Ecto neural progenitor cell (in vitro differentiated cells): ENCODE data around the gene MDFIC2.
"Not testable (repeated sequence)": the region's sequence is repeated elsewhere in the genome, so short reads cannot be mapped to it uniquely, and the experiment has no call there.

Source experiments
- DNase-seq: peaks from one replicate; pipeline ENCODE4 v3.0.0-alpha.2; 2018; ENCODE audit warnings: low spot score

MDFIC2 gene

DNA sequence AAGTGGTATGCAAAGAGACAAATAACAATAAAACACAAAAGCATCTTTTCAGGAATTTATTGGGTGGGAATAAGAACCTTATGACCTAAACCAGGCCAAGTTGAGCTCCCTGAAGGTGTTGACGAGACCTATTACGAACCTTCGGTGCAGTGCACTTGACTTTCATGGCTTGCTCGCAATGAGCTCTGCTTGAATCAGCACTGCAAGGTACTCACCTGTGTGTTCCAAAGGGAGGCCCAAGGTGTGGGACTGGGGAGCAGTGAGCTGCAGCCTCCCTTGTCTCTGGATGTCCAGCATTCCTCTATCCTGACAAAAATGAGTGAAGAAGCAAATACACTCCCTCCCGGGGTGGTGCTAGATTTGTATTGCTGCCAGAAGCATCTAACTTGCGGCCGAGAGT, at the start of gene MDFIC2:
Gene MDFIC2 (minus strand): TSS at position 303 of the 400 bp plus-strand sequence. CDS start 665 bp downstream, outside the sequence.
- DNase-seq, result no peak

DNA sequence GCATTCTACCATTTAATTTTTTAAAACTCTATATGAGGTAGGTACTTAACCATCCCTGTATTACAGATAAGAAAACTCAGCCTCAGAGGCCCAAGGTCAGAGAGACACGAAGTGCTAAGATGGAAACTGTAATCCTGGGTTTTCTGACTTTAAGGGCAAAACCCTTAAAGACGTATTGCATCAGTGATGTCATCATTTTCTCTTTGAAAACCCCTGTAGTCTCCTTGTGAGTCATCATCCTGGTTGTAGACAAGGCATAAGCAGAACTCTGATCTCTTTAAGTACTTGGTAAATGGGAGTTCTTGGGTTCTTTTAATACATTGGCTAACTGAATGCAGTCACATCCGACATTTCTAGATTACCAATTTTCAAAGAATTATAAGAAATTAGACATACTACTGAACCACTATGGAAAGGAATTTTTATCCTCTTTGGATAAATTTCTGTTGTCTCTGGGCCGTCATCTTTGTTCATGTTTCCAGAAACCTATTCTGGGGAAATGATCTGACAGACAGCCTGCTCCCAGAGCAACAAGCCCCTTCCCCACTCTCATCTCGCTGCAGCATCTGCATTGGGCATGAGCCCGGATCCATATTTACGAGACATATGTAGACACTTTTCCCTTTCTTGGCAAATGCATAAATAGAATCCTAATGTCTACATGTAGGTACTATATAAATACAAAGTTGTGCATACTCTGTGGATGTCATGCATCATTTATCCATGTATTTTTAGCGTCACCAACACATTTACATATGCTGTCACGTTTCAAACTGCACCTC, 48.7 kb upstream of the MDFIC2 start:
- no peak for DNase-seq

DNA sequence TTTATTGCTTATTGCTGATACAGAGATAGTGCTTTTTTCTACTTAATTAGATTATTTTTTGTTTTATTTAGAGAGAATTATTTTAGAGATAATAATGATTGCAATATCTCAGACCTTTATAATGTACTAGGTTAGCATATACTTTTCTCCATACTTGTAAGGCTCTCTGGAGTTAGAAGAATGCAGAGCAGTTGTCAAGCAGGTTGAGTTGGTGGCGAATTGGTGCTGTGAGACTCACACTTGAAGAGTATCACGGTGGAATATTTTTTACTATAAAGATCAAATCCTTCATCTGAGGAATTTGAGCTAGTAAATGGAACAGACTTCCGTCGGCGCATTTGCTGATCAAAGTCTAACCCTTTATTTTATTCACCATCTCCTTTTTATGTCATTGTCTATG, 47.3 kb upstream of the MDFIC2 start:
- DNase-seq, result no peak

DNA sequence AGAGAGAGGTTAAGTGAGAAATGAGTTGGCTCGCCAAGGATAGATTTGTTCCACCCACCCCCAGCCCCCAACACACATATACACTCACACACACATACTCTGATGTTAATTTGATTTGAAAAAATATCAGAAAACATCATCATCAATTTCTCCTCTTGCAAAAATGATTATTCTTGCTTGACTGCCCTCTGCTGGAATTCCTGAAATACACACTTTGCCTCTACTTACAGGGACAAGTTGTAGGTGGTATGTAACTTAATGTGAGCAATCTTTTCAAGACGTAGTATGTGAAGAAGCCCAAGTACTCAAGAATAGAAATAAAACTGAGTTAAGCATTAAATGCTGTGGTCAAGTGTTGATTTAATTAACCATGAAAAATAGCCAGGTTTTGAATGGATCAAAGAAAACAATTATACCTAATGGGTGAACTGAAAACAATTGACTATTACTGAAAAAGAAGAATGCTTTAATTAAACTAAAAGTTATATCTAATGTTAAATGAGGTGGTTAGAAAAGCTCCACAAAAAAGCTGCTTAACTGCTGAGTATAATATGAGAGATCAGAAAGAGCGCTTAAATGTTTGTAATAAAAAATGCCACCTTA, 46.6 kb upstream of the MDFIC2 start:
- no peak for DNase-seq

DNA sequence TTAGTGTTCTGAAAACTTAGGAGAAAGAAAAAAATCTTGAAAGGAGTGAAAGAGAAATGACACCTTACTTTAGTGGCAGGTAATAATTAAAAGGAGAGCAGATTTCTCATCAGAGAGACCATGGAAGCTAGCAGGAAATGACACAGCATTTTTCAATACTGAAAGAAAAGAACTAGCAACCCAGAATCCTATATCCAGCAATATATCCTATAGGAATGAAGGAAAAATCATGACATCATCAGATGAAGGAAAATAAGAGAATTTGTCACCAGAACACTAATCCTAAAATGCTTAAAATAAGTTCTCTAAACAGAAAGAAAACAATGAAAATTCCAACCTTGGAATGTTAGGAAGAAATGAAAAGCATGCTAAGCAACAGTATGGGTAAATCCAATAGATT, 39.8 kb upstream of the MDFIC2 start:
- no peak for DNase-seq

- DNase-seq, result no peak
Observed at GRCh38 chr3:70342149-70342548, 29.7 kb upstream of the MDFIC2 start.

DNA sequence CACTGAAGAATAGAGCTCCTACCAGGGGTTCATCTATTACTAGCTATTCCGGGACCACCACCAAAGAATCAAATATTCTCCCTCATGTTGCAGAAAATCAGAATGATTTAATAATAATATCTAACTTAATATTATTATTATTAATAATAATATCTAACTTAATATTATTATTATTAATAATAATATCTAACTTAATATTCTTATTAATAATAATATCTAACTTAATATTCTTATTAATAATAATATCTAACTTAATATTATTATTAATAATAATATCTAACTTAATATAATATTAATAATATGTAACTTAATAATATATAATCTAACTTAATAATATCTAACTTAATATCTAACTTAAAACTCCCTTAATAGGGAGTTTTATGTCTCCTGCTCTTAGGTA, 24.4 kb upstream of the MDFIC2 start:
- DNase-seq, result not testable (repeated sequence)

DNA sequence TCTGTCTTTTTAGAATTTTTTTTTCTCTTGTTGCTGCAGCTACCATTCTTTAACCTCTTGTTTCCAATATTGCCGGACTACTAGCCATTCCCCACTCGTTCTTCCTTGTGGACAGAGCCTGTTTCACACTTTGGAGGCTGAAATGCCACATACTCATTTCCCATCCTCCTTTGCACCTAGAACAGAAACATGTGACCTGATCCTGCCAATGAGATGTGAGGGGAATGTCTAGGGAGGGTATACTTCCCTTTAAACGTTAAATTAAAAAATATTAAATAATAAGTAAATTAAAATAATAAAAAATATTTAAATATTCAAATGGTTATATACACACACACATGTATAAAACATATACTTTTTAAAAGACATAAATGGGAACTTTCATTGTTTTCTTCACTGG, 20.6 kb upstream of the MDFIC2 start:
- DNase-seq, result no peak

- DNase-seq, result no peak
Observed at GRCh38 chr3:70315021-70315420, 2.6 kb upstream of the MDFIC2 start.

DNA sequence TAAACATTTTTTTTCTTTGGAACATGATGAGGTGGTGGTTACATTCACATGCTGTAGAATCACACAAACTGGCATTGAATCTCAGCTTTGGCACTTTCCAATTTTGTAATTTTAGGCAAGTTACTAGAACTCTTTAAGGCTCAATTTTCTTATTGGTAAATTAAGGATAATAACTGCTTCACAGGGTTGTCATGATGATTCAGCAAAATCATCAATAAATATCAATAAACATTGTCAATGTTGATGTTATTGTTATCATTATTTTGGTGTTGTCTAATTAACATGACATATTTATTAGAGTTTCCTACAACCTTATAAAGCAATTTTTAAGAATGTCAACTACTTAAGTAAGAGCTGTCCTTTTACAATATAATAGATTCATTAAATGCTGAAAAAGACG, 1.6 kb downstream of the MDFIC2 start:
- no peak for DNase-seq

GRCh38 chr3:70309591-70309990, 2.8 kb downstream of the MDFIC2 start:
- DNase-seq, result no peak

GRCh38 chr3:70308760-70309159, 3.7 kb downstream of the MDFIC2 start:
- no peak for DNase-seq

GRCh38 chr3:70306736-70307135, 5.7 kb downstream of the MDFIC2 start:
- no peak for DNase-seq

DNA sequence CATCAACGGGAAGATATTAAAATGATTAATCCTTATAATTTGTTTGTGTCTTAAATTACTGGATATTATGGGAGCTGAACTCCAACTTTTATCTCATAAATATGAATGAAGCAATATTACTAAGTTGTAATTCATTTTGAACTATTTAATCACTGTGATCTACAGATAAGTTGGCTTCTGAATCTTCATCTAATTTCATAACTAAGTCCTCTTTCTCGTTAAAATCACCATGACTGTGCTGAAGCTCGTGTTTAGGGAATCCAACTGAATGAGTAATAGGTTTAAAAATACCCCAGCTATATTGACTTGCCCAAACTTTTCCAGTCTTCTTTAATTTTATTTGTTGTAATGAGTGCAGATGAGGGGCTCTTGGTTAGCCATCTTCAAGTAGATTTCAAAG, 14.1 kb downstream of the MDFIC2 start:
- no peak for DNase-seq

- no peak for DNase-seq
Observed at GRCh38 chr3:70291097-70291482, 21.3 kb downstream of the MDFIC2 start.

GRCh38 chr3:70290431-70291096, 21.9 kb downstream of the MDFIC2 start:
- not testable (repeated sequence) for DNase-seq

DNA sequence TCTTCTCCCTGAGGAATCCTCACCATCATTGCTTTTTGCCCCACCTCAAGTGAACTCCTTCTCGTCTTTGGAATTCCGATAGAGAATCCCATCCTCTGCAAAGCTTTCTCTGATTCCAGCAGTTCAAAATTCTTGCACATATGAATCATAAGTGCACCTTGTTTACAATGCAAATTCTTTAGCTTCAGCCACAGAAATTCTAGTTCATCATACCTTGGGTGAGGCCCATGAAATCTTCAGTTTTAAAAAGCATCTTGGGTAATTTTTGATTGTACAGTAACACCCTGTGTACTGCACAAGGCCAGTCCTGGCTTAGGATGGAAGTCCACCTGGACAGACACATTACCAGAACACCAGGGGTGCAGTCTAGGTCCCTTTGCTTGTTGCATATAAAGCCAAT, 30.8 kb downstream of the MDFIC2 start:
- no peak for DNase-seq

DNA sequence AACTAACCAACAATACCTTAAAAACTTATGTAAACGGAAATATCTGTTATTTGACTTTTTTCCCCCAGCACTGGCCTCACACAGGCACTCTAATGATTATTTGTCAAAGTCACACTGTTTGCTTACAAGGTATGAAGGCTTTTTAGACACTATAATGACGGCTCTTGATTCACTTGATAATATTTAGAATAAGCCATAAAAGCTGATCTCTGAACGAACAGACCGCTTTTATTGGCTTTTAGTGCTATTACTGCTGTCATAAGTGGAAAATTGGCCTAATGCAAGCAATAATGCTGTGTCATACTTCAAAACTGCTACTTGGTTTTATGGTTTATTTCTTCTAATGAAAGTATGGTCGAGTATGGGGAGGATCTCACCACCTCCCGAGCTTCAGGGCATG, 35.1 kb downstream of the MDFIC2 start:
- no peak for DNase-seq

DNA sequence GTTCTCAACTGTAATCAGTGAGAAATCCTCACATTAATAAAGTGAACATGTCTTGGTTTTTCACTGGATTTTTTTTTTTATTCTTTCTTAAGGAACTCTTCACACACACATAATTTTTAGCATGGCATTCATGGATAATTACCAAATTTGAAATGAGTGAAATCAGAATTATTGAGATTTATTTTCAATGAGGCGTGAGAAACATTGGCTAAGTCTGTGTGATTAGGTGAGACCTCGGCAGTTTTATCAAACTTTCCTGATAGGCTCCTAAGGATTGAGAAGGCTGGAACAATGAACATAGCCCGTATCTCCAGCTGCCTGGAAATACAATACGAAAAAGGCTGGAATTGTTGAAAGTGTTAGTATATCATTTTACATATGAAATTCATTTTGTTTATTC, 35.5 kb downstream of the MDFIC2 start:
- no peak for DNase-seq

DNA sequence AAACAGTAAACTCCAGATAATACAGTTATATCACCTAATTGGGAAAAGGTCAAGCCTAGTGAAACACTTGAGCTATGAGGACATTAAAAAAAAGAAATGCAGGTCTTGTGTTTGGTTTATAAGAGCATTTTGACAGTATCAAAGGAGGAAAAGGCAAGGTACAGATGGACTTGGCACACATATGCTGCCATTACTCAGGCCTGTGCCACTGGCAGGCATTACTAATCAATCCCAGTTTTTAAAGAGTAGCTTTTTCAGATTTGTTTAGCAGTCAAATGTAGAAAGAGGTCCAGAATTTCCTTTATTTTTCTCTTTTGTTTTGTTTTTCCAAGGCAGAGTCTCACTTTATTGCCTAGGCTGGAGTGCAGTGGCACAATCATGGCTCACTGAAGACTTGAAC, 38.9 kb downstream of the MDFIC2 start:
- no peak for DNase-seq

GRCh38 chr3:70272798-70273197, 39.6 kb downstream of the MDFIC2 start:
- DNase-seq, result no peak

GRCh38 chr3:70264122-70264780, 48.2 kb downstream of the MDFIC2 start:
- no peak for DNase-seq

DNA sequence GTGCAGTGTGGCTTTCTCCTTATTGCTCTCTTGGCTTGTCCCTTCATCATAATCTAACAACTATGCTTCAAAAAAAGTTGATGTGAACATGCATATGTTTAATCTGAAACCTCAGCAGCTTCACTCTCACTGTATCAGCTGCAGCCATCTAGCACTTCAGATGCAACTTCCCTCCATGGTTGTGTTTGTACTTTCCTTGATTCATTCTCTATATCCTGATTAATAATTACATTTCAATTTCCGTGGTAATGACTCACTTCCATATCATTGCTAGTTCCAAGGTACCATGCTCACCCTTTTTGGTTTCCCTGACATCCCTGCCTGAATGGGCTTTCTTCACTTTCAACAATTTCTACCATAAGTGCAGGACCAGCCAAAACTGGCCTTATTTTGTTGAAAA, 51.2 kb downstream of the MDFIC2 start:
- no peak for DNase-seq
